ENCODE results near the gene CYP46A1.

Gene CYP46A1

GRCh38 chr14:99647411-99647810 is 36.7 kb upstream of the CYP46A1 start:
- no peak for DNase-seq (ENCODE audit: low read depth in 1 of 2, low spot score in 1 of 2)
- TF ChIP-seq GABPA (IDR thresholded peaks at IDR 0.05; ENCODE audit: low read depth) (no peak), REST (IDR thresholded peaks at IDR 0.05; ENCODE audit: insufficient replicate concordance, low read depth) (no peak), SPI1 (IDR thresholded peaks at IDR 0.05; ENCODE audit: borderline replicate concordance, low read depth) (no peak), POLR2AphosphoS5 (IDR thresholded peaks at IDR 0.05; ENCODE audit: low read depth) (no peak)
- TF ChIP-seq, protein P1, sequence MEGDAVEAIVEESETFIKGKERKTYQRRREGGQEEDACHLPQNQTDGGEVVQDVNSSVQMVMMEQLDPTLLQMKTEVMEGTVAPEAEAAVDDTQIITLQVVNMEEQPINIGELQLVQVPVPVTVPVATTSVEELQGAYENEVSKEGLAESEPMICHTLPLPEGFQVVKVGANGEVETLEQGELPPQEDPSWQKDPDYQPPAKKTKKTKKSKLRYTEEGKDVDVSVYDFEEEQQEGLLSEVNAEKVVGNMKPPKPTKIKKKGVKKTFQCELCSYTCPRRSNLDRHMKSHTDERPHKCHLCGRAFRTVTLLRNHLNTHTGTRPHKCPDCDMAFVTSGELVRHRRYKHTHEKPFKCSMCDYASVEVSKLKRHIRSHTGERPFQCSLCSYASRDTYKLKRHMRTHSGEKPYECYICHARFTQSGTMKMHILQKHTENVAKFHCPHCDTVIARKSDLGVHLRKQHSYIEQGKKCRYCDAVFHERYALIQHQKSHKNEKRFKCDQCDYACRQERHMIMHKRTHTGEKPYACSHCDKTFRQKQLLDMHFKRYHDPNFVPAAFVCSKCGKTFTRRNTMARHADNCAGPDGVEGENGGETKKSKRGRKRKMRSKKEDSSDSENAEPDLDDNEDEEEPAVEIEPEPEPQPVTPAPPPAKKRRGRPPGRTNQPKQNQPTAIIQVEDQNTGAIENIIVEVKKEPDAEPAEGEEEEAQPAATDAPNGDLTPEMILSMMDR (IDR thresholded peaks at IDR 0.05; ENCODE audit: insufficient read depth, low read length): no peak
- Histone ChIP-seq H3K4me3 (replicated peaks; ENCODE audit: insufficient read depth, low read length) (no peak overlapping the region), H3K27ac (replicated peaks) (no peak overlapping the region), H3K27me3 (ENCODE audit: insufficient read depth, poor library complexity, severe bottlenecking) (peaks cover 23% of the 10 kb centered on the region)

DNA sequence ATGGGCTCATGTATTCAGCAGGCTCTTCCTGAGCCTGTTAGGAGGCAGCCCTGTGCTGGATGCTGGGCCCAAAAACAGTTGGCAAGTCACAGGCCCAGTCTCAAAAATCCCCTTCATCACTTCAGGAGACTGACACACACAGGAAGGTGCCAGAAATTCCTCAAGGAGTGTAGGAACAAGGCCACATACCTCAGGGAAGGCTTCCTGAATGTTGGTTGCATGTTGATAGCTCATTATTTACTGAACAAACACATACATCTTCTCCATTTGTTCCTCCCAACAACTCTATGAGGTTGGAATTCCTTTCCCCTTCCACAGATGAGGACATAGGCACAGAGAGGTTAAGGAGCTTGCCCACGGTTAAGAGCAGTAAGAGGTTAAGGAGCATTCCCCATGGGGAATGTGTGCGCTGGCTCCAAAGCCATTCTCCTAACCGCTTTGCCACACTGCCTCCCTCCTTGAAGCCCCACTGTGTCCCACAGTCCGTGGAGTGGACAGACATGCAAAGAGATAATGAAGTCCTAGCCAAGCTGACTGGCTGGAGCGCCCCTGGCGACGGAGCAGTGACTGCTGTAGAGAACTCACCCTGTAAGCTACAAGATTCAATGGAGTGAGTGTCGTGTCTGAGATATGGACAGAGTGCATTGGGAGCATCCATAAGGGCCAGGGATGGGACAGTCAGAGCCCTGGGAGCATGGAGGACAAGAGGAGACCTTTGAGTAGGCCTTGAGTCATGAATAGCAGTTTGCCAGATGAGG is 35.9 kb upstream of the CYP46A1 start:
- peaks cover 23% of the 10 kb centered on the region for H3K27me3 ChIP-seq (ENCODE audit: insufficient read depth, poor library complexity, severe bottlenecking)
- no peak overlapping the region for H3K4me3 ChIP-seq (replicated peaks; ENCODE audit: insufficient read depth, low read length)
- TF ChIP-seq REST (IDR thresholded peaks at IDR 0.05; ENCODE audit: insufficient replicate concordance, low read depth): no peak
- no peak for DNase-seq (ENCODE audit: low read depth in 1 of 2, low spot score in 1 of 2)
- H3K27ac ChIP-seq (replicated peaks): no peak overlapping the region

DNA sequence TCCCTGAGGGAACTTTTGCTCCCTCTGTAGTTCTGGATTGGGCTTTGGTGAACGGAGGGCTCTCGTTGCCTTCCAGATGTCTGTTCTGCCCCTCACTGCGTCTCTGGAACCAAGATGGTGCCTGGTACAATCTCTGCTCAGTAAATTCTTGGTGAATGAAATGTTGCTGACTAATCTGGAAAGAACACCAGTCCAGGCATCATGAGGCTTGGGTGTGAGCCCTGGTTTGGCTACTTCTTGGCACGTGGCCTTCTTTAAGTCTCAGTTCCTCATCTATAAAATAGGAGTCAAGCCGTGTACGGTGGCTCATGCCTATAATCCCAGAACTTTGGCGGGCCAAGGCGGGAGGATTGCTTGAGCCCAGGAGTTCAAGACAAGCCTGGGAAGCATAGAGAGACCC is 34.9 kb upstream of the CYP46A1 start:
- TF ChIP-seq SPI1 (IDR thresholded peaks at IDR 0.05; ENCODE audit: borderline replicate concordance, low read depth) (no peak), REST (IDR thresholded peaks at IDR 0.05; ENCODE audit: insufficient replicate concordance, low read depth) (no peak), GABPA (IDR thresholded peaks at IDR 0.05; ENCODE audit: low read depth) (no peak), POLR2AphosphoS5 (IDR thresholded peaks at IDR 0.05; ENCODE audit: low read depth) (no peak)
- TF ChIP-seq, protein P1 (IDR thresholded peaks at IDR 0.05; ENCODE audit: insufficient read depth, low read length): no peak
- H3K27ac ChIP-seq (replicated peaks): no peak overlapping the region
- H3K27me3 ChIP-seq (ENCODE audit: insufficient read depth, poor library complexity, severe bottlenecking): peaks cover 20% of the 10 kb centered on the region
- no peak for DNase-seq (ENCODE audit: low read depth in 1 of 2, low spot score in 1 of 2)
- H3K4me3 ChIP-seq (replicated peaks; ENCODE audit: insufficient read depth, low read length): no peak overlapping the region
